ENCODE data around the gene TSKU.

GRCh38 chr11:76807206-76807875 lies 24.2 kb downstream of the TSKU start:
- peak; percentile 71 to 86 (median 78) for TF ChIP-seq CTCF (IDR thresholded peaks at IDR 0.05)
- no peak for TF ChIP-seq EP300 (IDR thresholded peaks at IDR 0.05; ENCODE audit: low read depth)
- TF ChIP-seq POLR2AphosphoS5 (IDR thresholded peaks at IDR 0.05), result no peak
- no peak for TF ChIP-seq POLR2A (IDR thresholded peaks at IDR 0.05)

Measured in transverse colon (tissue), 4 donors.